ENCODE results near the gene DCXR. TPM values are rescaled to one million over a fixed set of nuclear protein-coding genes. Genes with fewer than 3 reads are reported as not detected.

DCXR gene
- total RNA-seq, 2 experiments from 2014 or later = 93.3 to 104 TPM

GRCh38 chr17:82018989-82019689 lies 18.4 kb downstream of the DCXR start:
- Mint-ChIP-seq H3K36me3 (no peaks in the 10 kb centered on the region), H3K27ac (no peak overlapping the region), H3K4me3 (no peak overlapping the region), H3K4me1 (peaks cover 10% of the 10 kb centered on the region), H3K27me3 (no peaks in the 10 kb centered on the region), H3K9me3 (no peaks in the 10 kb centered on the region)
- DNase-seq = no peak

DNA sequence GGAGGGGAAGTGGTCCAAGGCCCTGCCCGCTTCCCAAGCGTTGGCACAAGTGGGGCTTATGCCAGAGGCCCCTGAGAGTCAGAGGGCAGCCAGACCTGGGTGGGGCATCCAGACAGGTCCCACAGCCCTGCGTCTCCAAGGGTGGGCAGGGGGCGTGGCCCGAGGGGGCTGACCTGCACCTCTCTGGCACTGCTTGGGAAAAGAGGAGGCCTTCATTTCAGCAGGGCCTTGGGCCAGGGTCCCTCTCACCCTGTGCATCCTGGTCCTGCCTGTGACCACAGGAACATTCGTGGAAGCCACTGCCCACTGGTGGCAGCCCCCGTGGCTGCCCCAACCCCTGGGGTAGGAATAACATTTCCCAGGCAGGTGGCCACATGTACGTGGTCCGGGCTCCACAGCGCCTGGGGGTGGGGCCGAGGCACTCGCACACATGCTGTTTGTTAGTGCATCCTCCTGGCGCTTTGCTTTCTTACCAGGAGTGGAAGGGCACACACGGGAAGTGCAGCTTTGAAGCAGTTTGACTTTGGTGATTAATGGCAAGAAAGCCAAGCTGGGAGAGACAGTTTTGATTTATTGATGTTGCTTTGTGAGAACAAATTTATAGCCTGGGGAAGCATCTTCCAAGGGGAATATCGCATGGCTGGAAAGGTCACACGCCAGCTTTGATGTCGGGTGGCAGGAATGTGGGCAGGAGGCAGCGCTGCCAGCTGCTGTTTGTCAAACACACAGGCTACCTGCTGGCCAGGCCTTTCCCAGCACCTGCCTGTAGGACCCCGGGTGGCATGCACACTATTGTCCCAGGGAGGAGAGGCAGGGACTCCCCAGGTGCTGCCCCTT lies 19.1 kb downstream of the DCXR start:
- no peaks in the 10 kb centered on the region for H3K9me3 Mint-ChIP-seq
- no peak overlapping the region for H3K27ac Mint-ChIP-seq
- peaks cover 5% of the 10 kb centered on the region for H3K4me1 Mint-ChIP-seq
- DNase-seq = no peak
- no peaks in the 10 kb centered on the region for H3K36me3 Mint-ChIP-seq
- H3K4me3 Mint-ChIP-seq = no peak overlapping the region
- H3K27me3 Mint-ChIP-seq = no peaks in the 10 kb centered on the region

DNA sequence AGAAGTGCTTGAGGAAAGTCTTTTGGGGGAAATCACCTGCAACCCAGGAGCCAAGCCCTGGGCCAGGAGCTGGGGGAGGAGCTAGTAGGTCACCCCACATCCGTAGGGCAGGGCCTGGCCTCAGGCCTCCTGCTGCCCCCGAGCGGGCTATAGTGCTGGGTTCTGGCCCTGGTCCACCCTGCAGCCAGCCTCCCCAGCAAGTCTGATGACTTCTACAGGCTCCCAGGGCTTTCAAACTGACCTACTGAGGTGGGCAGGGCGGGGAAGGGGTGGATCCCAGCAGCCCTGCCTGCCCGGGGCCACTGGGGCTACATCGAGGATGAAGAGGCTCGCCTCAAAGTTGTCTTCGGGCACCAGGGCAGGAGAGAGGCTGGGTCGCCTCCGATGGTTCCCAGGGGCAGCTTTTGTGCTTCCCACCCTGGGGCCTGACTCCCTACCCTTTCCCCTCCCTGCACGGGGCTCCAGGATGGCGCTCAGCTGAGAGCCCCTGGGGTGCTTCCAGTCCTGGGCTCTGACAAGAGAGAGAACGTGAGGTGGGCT lies 19.8 kb downstream of the DCXR start:
- Mint-ChIP-seq H3K27me3 (no peaks in the 10 kb centered on the region), H3K4me1 (peaks cover 5% of the 10 kb centered on the region), H3K27ac (no peak overlapping the region), H3K36me3 (no peaks in the 10 kb centered on the region), H3K4me3 (no peak overlapping the region), H3K9me3 (no peaks in the 10 kb centered on the region)
- no peak for DNase-seq

- Mint-ChIP-seq H3K9me3 (no peaks in the 10 kb centered on the region), H3K27me3 (no peaks in the 10 kb centered on the region), H3K4me1 (peaks cover 5% of the 10 kb centered on the region), H3K27ac (no peak overlapping the region), H3K4me3 (no peak overlapping the region), H3K36me3 (no peaks in the 10 kb centered on the region)
- DNase-seq = no peak
Observed at GRCh38 chr17:82016875-82017459, 20.5 kb downstream of the DCXR start.

DNA sequence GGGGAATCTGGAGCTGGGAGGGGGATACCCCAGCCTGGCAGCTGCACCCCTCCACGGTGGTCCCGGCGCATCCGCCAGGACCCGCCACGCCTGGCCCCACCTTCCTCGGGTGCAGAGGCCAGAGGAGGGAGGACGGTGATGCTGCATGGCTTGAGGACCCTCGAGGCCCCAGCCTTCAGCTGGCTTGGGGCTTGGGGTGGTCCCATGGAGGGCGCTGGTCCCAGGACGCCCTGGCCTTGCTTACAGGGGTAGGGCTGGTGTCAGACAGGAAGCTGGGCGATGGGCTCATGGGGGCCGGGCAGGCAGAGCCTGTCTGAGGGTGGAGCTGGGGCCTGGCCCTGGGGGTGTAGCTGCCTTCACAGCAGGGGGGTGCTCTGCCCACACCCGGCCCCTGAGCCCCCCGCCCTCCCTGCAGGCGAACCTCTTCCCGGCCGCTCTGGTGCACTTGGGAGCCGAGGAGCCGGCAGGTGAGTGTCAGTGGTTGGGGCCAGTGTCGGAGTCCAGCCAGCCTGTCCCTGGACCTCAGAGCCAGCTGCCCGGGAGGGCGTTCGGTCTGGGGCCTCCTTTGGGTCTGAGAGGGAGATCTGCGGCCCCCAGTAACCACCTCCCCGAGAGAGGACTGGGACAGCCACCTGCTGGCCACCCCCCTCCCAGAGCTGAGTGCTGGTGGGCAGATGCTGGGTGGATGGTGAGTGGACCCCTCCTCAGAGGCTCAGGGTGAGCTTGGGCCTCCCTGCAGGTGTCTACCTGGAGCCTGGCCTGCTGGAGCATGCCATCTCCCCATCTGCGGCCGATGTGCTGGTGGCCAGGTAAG lies 21.2 kb downstream of the DCXR start:
- Mint-ChIP-seq H3K27me3 (no peaks in the 10 kb centered on the region), H3K36me3 (no peaks in the 10 kb centered on the region), H3K9me3 (no peaks in the 10 kb centered on the region), H3K27ac (no peak overlapping the region), H3K4me1 (peaks cover 1% of the 10 kb centered on the region), H3K4me3 (no peak overlapping the region)
- DNase-seq = no peak

GRCh38 chr17:82015311-82015971 lies 22.1 kb downstream of the DCXR start:
- Mint-ChIP-seq H3K4me3 (no peak overlapping the region), H3K27ac (no peak overlapping the region), H3K4me1 (peaks cover 1% of the 10 kb centered on the region), H3K27me3 (no peaks in the 10 kb centered on the region), H3K36me3 (no peaks in the 10 kb centered on the region), H3K9me3 (no peaks in the 10 kb centered on the region)
- DNase-seq = no peak

GRCh38 chr17:82014971-82015310 lies 22.6 kb downstream of the DCXR start:
- Mint-ChIP-seq H3K27ac (no peak overlapping the region), H3K4me3 (no peak overlapping the region), H3K27me3 (no peaks in the 10 kb centered on the region), H3K9me3 (no peaks in the 10 kb centered on the region), H3K36me3 (no peaks in the 10 kb centered on the region), H3K4me1 (peaks cover 1% of the 10 kb centered on the region)
- no peak for DNase-seq

GRCh38 chr17:82014432-82014831 lies 23.1 kb downstream of the DCXR start:
- peaks cover 1% of the 10 kb centered on the region for H3K4me1 Mint-ChIP-seq
- DNase-seq = no peak
- no peaks in the 10 kb centered on the region for H3K27me3 Mint-ChIP-seq
- H3K36me3 Mint-ChIP-seq = no peaks in the 10 kb centered on the region
- no peaks in the 10 kb centered on the region for H3K9me3 Mint-ChIP-seq
- H3K27ac Mint-ChIP-seq = no peak overlapping the region
- no peak overlapping the region for H3K4me3 Mint-ChIP-seq

DNA sequence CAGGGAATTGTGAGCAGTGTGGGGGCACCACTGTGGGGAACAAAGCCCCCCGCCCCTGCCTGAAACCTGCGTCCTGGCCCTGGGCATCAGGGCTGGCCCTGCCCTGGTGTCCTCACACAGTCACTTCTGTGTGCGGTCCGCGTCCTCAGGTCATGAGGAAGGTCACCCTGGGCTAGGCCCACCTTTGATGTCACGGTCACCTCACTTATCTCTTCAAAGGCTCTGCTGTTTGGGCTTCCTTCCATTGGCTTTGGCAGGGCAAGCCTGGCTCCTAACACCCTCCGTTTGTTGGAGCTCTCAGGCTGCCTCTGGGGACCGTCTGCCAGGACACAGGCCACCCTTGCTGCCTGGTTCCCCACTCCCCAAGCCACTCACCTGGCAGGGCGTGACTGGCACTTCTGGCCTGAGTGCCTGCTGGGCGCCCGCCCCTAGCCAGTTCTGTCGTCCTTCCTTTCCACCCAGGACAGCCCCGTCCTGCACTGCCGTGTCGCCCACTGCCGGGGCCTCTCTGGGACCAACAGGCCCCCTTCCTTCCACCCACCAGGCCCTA lies 23.6 kb downstream of the DCXR start:
- no peaks in the 10 kb centered on the region for H3K4me1 Mint-ChIP-seq
- H3K27ac Mint-ChIP-seq = no peak overlapping the region
- no peak for DNase-seq

GRCh38 chr17:82013341-82013740 lies 24.2 kb downstream of the DCXR start:
- no peaks in the 10 kb centered on the region for H3K4me1 Mint-ChIP-seq
- H3K27me3 Mint-ChIP-seq = no peaks in the 10 kb centered on the region
- DNase-seq = no peak
- H3K27ac Mint-ChIP-seq = no peak overlapping the region
- H3K36me3 Mint-ChIP-seq = no peaks in the 10 kb centered on the region
- no peaks in the 10 kb centered on the region for H3K9me3 Mint-ChIP-seq
- H3K4me3 Mint-ChIP-seq = no peak overlapping the region

More for the DNA sequence above, 23.6 kb downstream of the DCXR start:
- Mint-ChIP-seq H3K36me3 (no peaks in the 10 kb centered on the region), H3K4me3 (no peak overlapping the region), H3K27me3 (no peaks in the 10 kb centered on the region), H3K9me3 (no peaks in the 10 kb centered on the region)

- no peaks in the 10 kb centered on the region for H3K27me3 Mint-ChIP-seq
- no peak overlapping the region for H3K4me3 Mint-ChIP-seq
- H3K9me3 Mint-ChIP-seq = no peaks in the 10 kb centered on the region
- no peak overlapping the region for H3K27ac Mint-ChIP-seq
- no peak for DNase-seq
- H3K36me3 Mint-ChIP-seq = no peaks in the 10 kb centered on the region
- no peaks in the 10 kb centered on the region for H3K4me1 Mint-ChIP-seq
Observed at GRCh38 chr17:82012640-82013295, 24.7 kb downstream of the DCXR start.

GRCh38 chr17:82012261-82012639 lies 25.2 kb downstream of the DCXR start:
- Mint-ChIP-seq H3K36me3 (no peaks in the 10 kb centered on the region), H3K27me3 (no peaks in the 10 kb centered on the region), H3K4me1 (no peaks in the 10 kb centered on the region), H3K4me3 (no peak overlapping the region), H3K27ac (no peak overlapping the region), H3K9me3 (no peaks in the 10 kb centered on the region)
- no peak for DNase-seq

DNA sequence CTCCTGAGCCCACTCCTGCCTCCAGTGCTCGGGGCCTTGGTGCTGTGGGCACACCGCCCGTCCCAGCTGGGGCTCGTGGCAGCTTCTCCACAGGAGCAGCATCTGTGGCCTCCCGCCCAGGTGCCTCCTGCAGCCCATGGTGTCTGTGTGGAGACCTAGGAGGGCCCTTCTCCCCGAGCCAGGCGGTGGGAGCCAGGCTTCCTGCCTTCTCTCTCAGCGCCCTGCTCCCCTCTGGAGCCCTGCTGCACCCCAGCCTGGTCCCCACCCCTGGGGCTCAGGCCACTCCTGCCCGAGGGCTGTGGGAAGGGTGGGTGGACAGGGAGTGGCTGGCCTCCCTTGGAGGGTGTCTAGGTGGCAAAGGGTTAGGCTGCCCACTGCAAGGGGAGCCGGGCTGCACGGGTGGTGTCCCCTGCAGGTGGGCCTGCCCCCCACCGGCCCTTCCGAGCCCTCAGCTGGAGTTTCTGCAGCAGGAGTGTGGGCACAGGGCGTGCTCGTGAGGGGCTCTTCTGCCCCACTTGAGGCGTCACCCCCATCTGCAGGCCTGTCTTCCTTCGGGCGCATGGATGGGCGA lies 25.8 kb downstream of the DCXR start:
- H3K27ac Mint-ChIP-seq = no peak overlapping the region

More for the DNA sequence above, 25.8 kb downstream of the DCXR start:
- Mint-ChIP-seq H3K9me3 (no peaks in the 10 kb centered on the region), H3K4me3 (no peak overlapping the region), H3K36me3 (no peaks in the 10 kb centered on the region), H3K27me3 (no peaks in the 10 kb centered on the region), H3K4me1 (no peaks in the 10 kb centered on the region)
- no peak for DNase-seq
